Neural crest cell (in vitro differentiated cells): ENCODE results near the gene F8. TPM values are rescaled to one million over a fixed set of nuclear protein-coding genes. Genes with fewer than 3 reads are reported as not detected.

ENCODE experiments used
- DNase-seq: peaks from one replicate; pipeline ENCODE4 v3.0.0; 2021; ENCODE audit warnings: low read depth, mixed read lengths, low spot score
- H3K27ac Mint-ChIP-seq: one replicate; pipeline ENCODE4 v1.8.0; 2021; ENCODE audit warnings: mild to moderate bottlenecking, mixed read lengths; ENCODE audit not compliant: unreplicated experiment
- H3K27me3 Mint-ChIP-seq: 2 replicates; pipeline ENCODE4 v1.8.0; 2021; ENCODE audit warnings: low read depth, mild to moderate bottlenecking, mixed read lengths
- H3K36me3 Mint-ChIP-seq: 2 replicates; pipeline ENCODE4 v1.8.0; 2021; ENCODE audit warnings: low read depth, mild to moderate bottlenecking, mixed read lengths
- H3K4me1 Mint-ChIP-seq: 2 replicates; pipeline ENCODE4 v1.8.0; 2021; ENCODE audit warnings: mixed read lengths
- H3K4me3 Mint-ChIP-seq: one replicate; pipeline ENCODE4 v1.8.0; 2021; ENCODE audit warnings: mild to moderate bottlenecking, mixed read lengths
- H3K9me3 Mint-ChIP-seq: 2 replicates; pipeline ENCODE4 v1.8.0; 2021; ENCODE audit warnings: mixed read lengths
- CTCF ChIP-seq: fragments of 200-600 bp; sonication (generic); conservative IDR thresholded peaks from 2 replicates; pipeline ENCODE4 v1.5.0; 2021; ENCODE audit warnings: antibody characterized with exemption, mild to moderate bottlenecking
- total RNA-seq: library from RNA; stranded (reverse); gene quantifications from 2 replicates; pipeline ENCODE4 v1.2.1, GENCODE V29; 2021

The F8 gene
- total RNA-seq, 1 donor from 2014 or later, result 2.1 TPM

DNA sequence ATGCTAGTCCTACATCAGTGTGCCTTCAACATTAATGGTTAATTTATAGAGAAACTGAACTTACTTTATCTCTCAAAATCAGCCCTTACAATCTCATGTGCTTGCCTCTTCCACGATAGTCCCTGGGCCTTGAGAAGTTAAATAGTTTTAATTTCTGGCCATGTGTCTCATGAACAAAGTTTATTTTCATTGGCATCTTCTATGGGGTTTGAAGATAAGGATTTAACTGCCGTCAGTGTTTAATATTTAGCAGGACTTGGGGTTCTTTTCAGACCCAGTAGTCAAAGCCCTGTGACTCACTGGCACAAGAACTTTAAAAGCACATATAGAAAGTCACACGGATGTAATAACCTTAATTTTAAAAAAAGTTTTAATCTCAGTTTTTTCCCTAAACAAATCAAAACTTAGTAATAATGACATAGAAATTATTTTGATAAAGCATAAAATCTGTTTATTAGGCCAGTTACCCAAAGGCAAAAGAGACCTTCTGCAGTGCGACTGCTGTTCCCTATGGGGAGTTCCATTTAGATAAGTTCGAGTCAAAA lies 207.2 kb downstream of the F8 start:
- peaks cover 10% of the 10 kb centered on the region for H3K4me1 Mint-ChIP-seq
- no peaks in the 10 kb centered on the region for H3K9me3 Mint-ChIP-seq
- no peak for TF ChIP-seq CTCF
- H3K4me3 Mint-ChIP-seq, result no peak overlapping the region
- H3K27me3 Mint-ChIP-seq, result peaks cover 41% of the 10 kb centered on the region
- DNase-seq, result no peak
- peaks cover 2% of the 10 kb centered on the region for H3K36me3 Mint-ChIP-seq
- H3K27ac Mint-ChIP-seq, result no peak overlapping the region

- Mint-ChIP-seq H3K4me3 (no peak overlapping the region), H3K4me1 (no peaks in the 10 kb centered on the region), H3K27ac (no peak overlapping the region), H3K27me3 (peaks cover 40% of the 10 kb centered on the region), H3K9me3 (peaks cover under 1% of the 10 kb centered on the region), H3K36me3 (peaks cover 2% of the 10 kb centered on the region)
- no peak for TF ChIP-seq CTCF
- no peak for DNase-seq
Measured at GRCh38 chrX:154813801-154814200, 208.7 kb downstream of the F8 start.

- Mint-ChIP-seq H3K27ac (no peak overlapping the region), H3K36me3 (peaks cover 4% of the 10 kb centered on the region), H3K9me3 (peaks cover 10% of the 10 kb centered on the region), H3K4me3 (no peak overlapping the region), H3K4me1 (no peaks in the 10 kb centered on the region), H3K27me3 (peaks cover 50% of the 10 kb centered on the region)
- DNase-seq, result no peak
- TF ChIP-seq CTCF, result no peak
Measured at GRCh38 chrX:154812341-154813101, 210.0 kb downstream of the F8 start.

GRCh38 chrX:154809939-154810665 lies 212.4 kb downstream of the F8 start:
- Mint-ChIP-seq H3K27ac (no peak overlapping the region), H3K36me3 (peaks cover 3% of the 10 kb centered on the region), H3K9me3 (peaks cover 16% of the 10 kb centered on the region), H3K4me3 (no peak overlapping the region), H3K27me3 (peaks cover 62% of the 10 kb centered on the region), H3K4me1 (peaks cover 7% of the 10 kb centered on the region)
- no peak for DNase-seq
- TF ChIP-seq CTCF, result no peak

DNA sequence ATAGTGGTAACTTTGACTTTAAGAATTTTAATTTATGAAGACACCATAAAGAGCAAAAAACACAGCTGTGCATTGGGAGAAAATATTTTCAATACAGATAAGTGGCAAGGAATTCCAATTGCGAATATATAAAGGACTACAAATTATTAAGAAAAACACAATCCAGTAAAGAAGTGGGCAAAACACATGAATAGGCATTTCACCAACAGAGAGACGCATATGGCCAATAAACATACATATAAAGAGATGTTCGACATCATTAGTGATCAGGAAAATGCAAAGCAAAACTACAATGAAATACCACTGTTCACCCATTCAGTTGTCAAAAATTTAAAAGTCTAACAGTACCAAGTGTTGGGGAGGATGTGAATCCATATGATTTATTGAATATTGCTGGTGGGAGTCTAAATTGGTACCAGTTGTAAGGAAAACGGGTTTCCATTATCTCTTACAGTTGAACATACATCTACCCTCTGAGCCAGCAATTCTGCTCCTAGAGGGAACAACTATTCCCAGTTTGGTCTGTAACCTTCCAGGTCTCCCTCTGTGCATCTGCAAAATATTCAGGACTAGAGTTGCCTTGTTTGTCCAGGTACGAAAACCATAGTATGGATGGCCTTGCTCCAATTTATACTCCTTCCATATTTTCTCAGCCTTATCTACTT lies 215.6 kb downstream of the F8 start:
- Mint-ChIP-seq H3K27ac (no peak overlapping the region), H3K9me3 (peaks cover 16% of the 10 kb centered on the region), H3K4me1 (peaks cover 14% of the 10 kb centered on the region), H3K27me3 (peaks cover 66% of the 10 kb centered on the region), H3K36me3 (peaks cover 3% of the 10 kb centered on the region), H3K4me3 (no peak overlapping the region)
- TF ChIP-seq CTCF, result no peak
- no peak for DNase-seq
